C4-2B (cell line): ENCODE measurements around the gene LUC7L3.

Experiments used
- H3K27ac ChIP-seq: fragments of 450-650 bp; 2 replicates; pipeline ENCODE4 v1.5.1; 2017
- CTCF ChIP-seq: fragments of 450-650 bp; conservative IDR thresholded peaks from 2 replicates; pipeline ENCODE4 v1.5.1; 2017; ENCODE audit warnings: mild to moderate bottlenecking
- ZFX ChIP-seq: fragments of 450-650 bp; IDR thresholded peaks from 2 replicates; pipeline ENCODE4 v1.6.1; 2017

Gene LUC7L3

GRCh38 chr17:50793007-50793406, 73.6 kb downstream of the LUC7L3 start:
- H3K27ac ChIP-seq: no peak overlapping the region
- no peak for TF ChIP-seq ZFX
- TF ChIP-seq CTCF: no peak

GRCh38 chr17:50794361-50794760, 75.0 kb downstream of the LUC7L3 start:
- TF ChIP-seq CTCF: no peak
- TF ChIP-seq ZFX: no peak
- H3K27ac ChIP-seq: no peak overlapping the region

- no peak overlapping the region for H3K27ac ChIP-seq
- no peak for TF ChIP-seq ZFX
- TF ChIP-seq CTCF: no peak
Measured at GRCh38 chr17:50797135-50797810, 77.9 kb downstream of the LUC7L3 start.

GRCh38 chr17:50798424-50799288, 79.3 kb downstream of the LUC7L3 start:
- no peak overlapping the region for H3K27ac ChIP-seq
- TF ChIP-seq CTCF (no peak), ZFX (no peak)

- H3K27ac ChIP-seq: no peak overlapping the region
Measured at GRCh38 chr17:50799582-50799981, 80.2 kb downstream of the LUC7L3 start.

GRCh38 chr17:50800196-50800700, 80.8 kb downstream of the LUC7L3 start:
- no peak overlapping the region for H3K27ac ChIP-seq
- TF ChIP-seq CTCF (no peak), ZFX (no peak)

More at GRCh38 chr17:50799582-50799981, 80.2 kb downstream of the LUC7L3 start:
- TF ChIP-seq CTCF (no peak), ZFX (no peak)
